NCI-H1417 (cell line): Measurements from ENCODE around the gene GRIK1.

Experiments
- DNase-seq, 3 experiments: peaks; one replicate each; lab custom pipeline; 2025; lab: John Stamatoyannopoulos, UW

The GRIK1 gene

GRCh38 chr21:29673096-29673610 lies 266.6 kb downstream of the GRIK1 start:
- no peak for DNase-seq

- no peak for DNase-seq
Measured at GRCh38 chr21:29671728-29672127, 268.1 kb downstream of the GRIK1 start.

- no peak for DNase-seq
Measured at GRCh38 chr21:29670228-29670627, 269.6 kb downstream of the GRIK1 start.

GRCh38 chr21:29669416-29669815 lies 270.4 kb downstream of the GRIK1 start:
- DNase-seq, result no peak

- DNase-seq, result no peak
Measured at GRCh38 chr21:29667651-29668050, 272.1 kb downstream of the GRIK1 start.

- no peak for DNase-seq
Measured at GRCh38 chr21:29664615-29665014, 275.2 kb downstream of the GRIK1 start.

GRCh38 chr21:29661672-29662442 lies 277.9 kb downstream of the GRIK1 start:
- DNase-seq, result no peak

GRCh38 chr21:29660047-29660720 lies 279.6 kb downstream of the GRIK1 start:
- DNase-seq, result no peak

- DNase-seq, result no peak
Measured at GRCh38 chr21:29658934-29659203, 280.9 kb downstream of the GRIK1 start.

GRCh38 chr21:29658177-29658933 lies 281.4 kb downstream of the GRIK1 start:
- no peak for DNase-seq

GRCh38 chr21:29657240-29657989 lies 282.4 kb downstream of the GRIK1 start:
- DNase-seq, result peak in 2 of 3 experiments; percentile 18 to 59

- DNase-seq, result peak in 1 of 3 experiments; percentile 53
Measured at GRCh38 chr21:29656504-29657239, 283.1 kb downstream of the GRIK1 start.

GRCh38 chr21:29655577-29655976 lies 284.2 kb downstream of the GRIK1 start:
- DNase-seq, result no peak

- DNase-seq, result no peak
Measured at GRCh38 chr21:29654855-29655254, 284.9 kb downstream of the GRIK1 start.

GRCh38 chr21:29654203-29654602 lies 285.6 kb downstream of the GRIK1 start:
- DNase-seq, result no peak

- no peak for DNase-seq
Measured at GRCh38 chr21:29650523-29651022, 289.2 kb downstream of the GRIK1 start.

GRCh38 chr21:29649406-29649814 lies 290.4 kb downstream of the GRIK1 start:
- no peak for DNase-seq

- no peak for DNase-seq
Measured at GRCh38 chr21:29648710-29649240, 291.0 kb downstream of the GRIK1 start.

- DNase-seq, result no peak
Measured at GRCh38 chr21:29647353-29647781, 292.4 kb downstream of the GRIK1 start.

GRCh38 chr21:29645666-29646553 lies 293.9 kb downstream of the GRIK1 start:
- no peak for DNase-seq
